ENCODE data around the gene MDM4.
A peak's percentile ranks its signal among the peaks of the same experiment; 100 is the strongest.

MDM4 gene

GRCh38 chr1:204581759-204582158 is 65.6 kb downstream of the MDM4 start:
- no peak for DNase-seq

- DNase-seq: no peak
Measured at GRCh38 chr1:204583909-204584632, 67.9 kb downstream of the MDM4 start.

- DNase-seq: no peak
Measured at GRCh38 chr1:204584699-204585372, 68.6 kb downstream of the MDM4 start.

- DNase-seq: no peak
Measured at GRCh38 chr1:204587621-204588020, 71.4 kb downstream of the MDM4 start.

- DNase-seq: no peak
Measured at GRCh38 chr1:204588826-204589225, 72.6 kb downstream of the MDM4 start.

- no peak for DNase-seq
Measured at GRCh38 chr1:204589409-204590038, 73.3 kb downstream of the MDM4 start.

GRCh38 chr1:204591473-204592090 is 75.4 kb downstream of the MDM4 start:
- no peak for DNase-seq

- no peak for DNase-seq
Measured at GRCh38 chr1:204592246-204592948, 76.2 kb downstream of the MDM4 start.

GRCh38 chr1:204598319-204598969 is 82.2 kb downstream of the MDM4 start:
- DNase-seq: peak in 1 of 2 donors; percentile 64

- DNase-seq: no peak
Measured at GRCh38 chr1:204599098-204599497, 82.9 kb downstream of the MDM4 start.

GRCh38 chr1:204599596-204599995 is 83.4 kb downstream of the MDM4 start:
- DNase-seq: no peak

GRCh38 chr1:204600203-204600602 is 84.0 kb downstream of the MDM4 start:
- no peak for DNase-seq

GRCh38 chr1:204600968-204601367 is 84.8 kb downstream of the MDM4 start:
- no peak for DNase-seq

- no peak for DNase-seq
Measured at GRCh38 chr1:204602111-204602579, 85.9 kb downstream of the MDM4 start.

- DNase-seq: no peak
Measured at GRCh38 chr1:204602871-204603542, 86.8 kb downstream of the MDM4 start.

- DNase-seq: no peak
Measured at GRCh38 chr1:204605791-204606190, 89.6 kb downstream of the MDM4 start.
